Measurements from ENCODE around the gene EAF1. TPM values are rescaled to one million over a fixed set of nuclear protein-coding genes. Genes with fewer than 3 reads are reported as not detected.

The EAF1 gene
- total and polyA plus RNA-seq, 2 experiments from 2014 or later, result 9.4 to 45.4 TPM

GRCh38 chr3:15440891-15441290 is 13.5 kb downstream of the EAF1 start (continued):
- TF ChIP-seq ZNF462 (CRISPR knock-in tag; IDR thresholded peaks at IDR 0.05) (no peak), ZNF114 (CRISPR knock-in tag; IDR thresholded peaks at IDR 0.05) (no peak), CTCF (conservative IDR thresholded peaks at IDR 0.05; ENCODE audit: low read depth in 2 of 2) (no peak), EZH2 (IDR thresholded peaks at IDR 0.05; ENCODE audit: low read depth, unreplicated experiment) (no peak), JUNB (IDR thresholded peaks at IDR 0.05; ENCODE audit: unreplicated experiment) (no peak), POLR2AphosphoS5 (IDR thresholded peaks at IDR 0.05; ENCODE audit: low read depth) (no peak), STAT1 (IDR thresholded peaks at IDR 0.05; ENCODE audit: unreplicated experiment) (no peak)

- H3K27ac Mint-ChIP-seq, result no peak overlapping the region
- peaks cover 30% of the 10 kb centered on the region for H3K36me3 Mint-ChIP-seq (ENCODE audit: low read depth)
- no peaks in the 10 kb centered on the region for H3K9me3 Mint-ChIP-seq
- peaks cover 13% of the 10 kb centered on the region for H3K36me3 ChIP-seq (ENCODE audit: insufficient read depth)
- H3K9me2 ChIP-seq (ENCODE audit: insufficient read depth), result no peaks in the 10 kb centered on the region
- ATAC-seq (no peak), DNase-seq (ENCODE audit: low spot score) (no peak)
- no peak overlapping the region for H3K27ac ChIP-seq (ENCODE audit: low read depth)
- no peaks in the 10 kb centered on the region for H3K4me1 ChIP-seq (ENCODE audit: insufficient read depth)
- no peak overlapping the region for H2AFZ ChIP-seq
- H3K4me2 ChIP-seq, result no peak overlapping the region
- no peaks in the 10 kb centered on the region for H3K27me3 ChIP-seq (ENCODE audit: insufficient read depth)
- no peaks in the 10 kb centered on the region for H3K4me1 Mint-ChIP-seq
- H3K4me3 Mint-ChIP-seq, result no peak overlapping the region
- H3F3A ChIP-seq (replicated peaks; ENCODE audit: low read depth), result no peaks in the 10 kb centered on the region
- no peaks in the 10 kb centered on the region for H3K27me3 Mint-ChIP-seq (ENCODE audit: insufficient read depth, low read depth, poor library complexity)
- H3K4me3 ChIP-seq, result no peak overlapping the region
- H4K20me1 ChIP-seq (replicated peaks; ENCODE audit: insufficient read depth), result peaks cover 2% of the 10 kb centered on the region; the same call in 1 of the 2 replicates
- H3K79me2 ChIP-seq (replicated peaks; ENCODE audit: insufficient read depth), result no peaks in the 10 kb centered on the region
- no peak for TF ChIP-seq STAT1 (IDR thresholded peaks at IDR 0.05; ENCODE audit: unreplicated experiment)
- no peak for TF ChIP-seq NANOG (IDR thresholded peaks at IDR 0.05; ENCODE audit: borderline replicate concordance)
- TF ChIP-seq JUNB (IDR thresholded peaks at IDR 0.05; ENCODE audit: unreplicated experiment), result no peak
- TF ChIP-seq CTCF (conservative IDR thresholded peaks at IDR 0.05; ENCODE audit: low read depth in 2 of 2), result no peak
- TF ChIP-seq POLR2AphosphoS5 (IDR thresholded peaks at IDR 0.05; ENCODE audit: low read depth), result no peak
- no peak for TF ChIP-seq ETS1 (IDR thresholded peaks at IDR 0.05)
- no peak for TF ChIP-seq ZNF114 (CRISPR knock-in tag; IDR thresholded peaks at IDR 0.05)
- no peak for TF ChIP-seq ZNF331 (CRISPR knock-in tag; IDR thresholded peaks at IDR 0.05; ENCODE audit: low read depth)
- no peak for TF ChIP-seq EZH2phosphoT487 (IDR thresholded peaks at IDR 0.05; ENCODE audit: unreplicated experiment)
- TF ChIP-seq CREB1 (CRISPR knock-in tag; IDR thresholded peaks at IDR 0.05; ENCODE audit: low read depth), result no peak
These were observed 16.6 kb downstream of the EAF1 start for GRCh38 chr3:15443826-15444524.
